ENCODE data around the gene CREB3L1.

DNA sequence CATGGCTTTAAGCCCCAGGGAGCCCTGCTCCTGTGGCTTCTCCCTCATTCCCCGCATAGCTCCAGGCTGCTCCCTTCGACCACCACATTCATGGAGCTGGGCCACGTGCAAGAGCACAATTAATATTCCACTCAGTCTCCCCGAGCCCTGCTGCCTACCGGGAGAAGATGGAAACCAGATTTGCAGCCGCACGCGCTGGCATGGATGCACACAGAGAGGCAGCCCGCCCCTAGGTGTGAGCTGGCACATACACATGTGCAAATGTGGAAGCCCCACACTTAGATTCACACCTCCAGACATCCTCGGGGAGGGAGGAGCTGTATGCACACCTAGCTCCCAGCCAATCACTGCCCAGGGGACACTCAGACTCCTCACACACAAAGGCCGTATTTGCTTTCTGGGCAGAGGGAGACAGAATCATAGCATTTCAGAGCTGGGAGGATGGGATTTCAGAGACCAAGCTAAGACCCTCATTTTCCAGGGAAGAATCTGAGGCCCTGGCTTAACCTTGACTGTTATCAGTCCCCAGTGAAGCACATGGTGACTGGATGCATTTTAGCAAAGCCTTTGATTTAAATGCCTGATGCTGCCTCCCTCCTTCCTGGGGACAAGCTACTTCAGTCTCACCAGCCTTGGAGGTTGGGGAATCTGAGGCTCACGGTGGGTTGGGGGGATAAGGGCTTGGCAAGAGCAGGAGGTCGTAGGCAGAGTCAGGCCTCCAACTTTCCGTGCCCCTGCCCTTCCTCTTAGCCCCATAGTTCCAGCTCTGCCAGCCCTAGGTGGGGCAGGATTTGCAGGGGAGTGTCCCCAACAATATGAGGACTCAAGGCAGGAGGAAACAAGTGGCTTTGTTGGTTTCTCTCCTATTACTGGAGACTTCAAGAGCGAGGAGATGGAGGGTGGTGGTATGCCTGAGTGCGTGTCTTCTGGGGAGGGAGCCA lies 5.3 kb upstream of the CREB3L1 start:
- TF ChIP-seq, protein P1, sequence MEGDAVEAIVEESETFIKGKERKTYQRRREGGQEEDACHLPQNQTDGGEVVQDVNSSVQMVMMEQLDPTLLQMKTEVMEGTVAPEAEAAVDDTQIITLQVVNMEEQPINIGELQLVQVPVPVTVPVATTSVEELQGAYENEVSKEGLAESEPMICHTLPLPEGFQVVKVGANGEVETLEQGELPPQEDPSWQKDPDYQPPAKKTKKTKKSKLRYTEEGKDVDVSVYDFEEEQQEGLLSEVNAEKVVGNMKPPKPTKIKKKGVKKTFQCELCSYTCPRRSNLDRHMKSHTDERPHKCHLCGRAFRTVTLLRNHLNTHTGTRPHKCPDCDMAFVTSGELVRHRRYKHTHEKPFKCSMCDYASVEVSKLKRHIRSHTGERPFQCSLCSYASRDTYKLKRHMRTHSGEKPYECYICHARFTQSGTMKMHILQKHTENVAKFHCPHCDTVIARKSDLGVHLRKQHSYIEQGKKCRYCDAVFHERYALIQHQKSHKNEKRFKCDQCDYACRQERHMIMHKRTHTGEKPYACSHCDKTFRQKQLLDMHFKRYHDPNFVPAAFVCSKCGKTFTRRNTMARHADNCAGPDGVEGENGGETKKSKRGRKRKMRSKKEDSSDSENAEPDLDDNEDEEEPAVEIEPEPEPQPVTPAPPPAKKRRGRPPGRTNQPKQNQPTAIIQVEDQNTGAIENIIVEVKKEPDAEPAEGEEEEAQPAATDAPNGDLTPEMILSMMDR (IDR thresholded peaks at IDR 0.05; ENCODE audit: low read depth, low read length, poor library complexity, severe bottlenecking) = no peak
- no peak for TF ChIP-seq EZH2phosphoT487 (IDR thresholded peaks at IDR 0.05; ENCODE audit: borderline replicate concordance, low read length)

Measured in DOHH2 (cell line).